HL-60 (cell line): ENCODE data around the gene MAN1C1.

ENCODE experiments used
- DNase-seq, 2 experiments: peaks; one replicate each; pipeline ENCODE4 v3.0.0-alpha.2; 2010 to 2020; ENCODE audit warnings: low read depth in 1 of 2, low spot score in 1 of 2
- H3K27ac ChIP-seq: fragments of 250-450 bp; sonication (Bioruptor Pico); replicated peaks from 2 replicates; pipeline ENCODE4 v1.5.1; 2020; ENCODE audit warnings: mild to moderate bottlenecking, moderate library complexity
- H3K27me3 ChIP-seq: fragments of 250-450 bp; sonication (Bioruptor Pico); 2 replicates; pipeline ENCODE4 v1.5.1; 2021; ENCODE audit warnings: mild to moderate bottlenecking, moderate library complexity; ENCODE audit not compliant: insufficient read depth, poor library complexity, severe bottlenecking
- H3K4me3 ChIP-seq: replicated peaks from 2 replicates; pipeline ENCODE4 v1.5.1; 2011; ENCODE audit warnings: mild to moderate bottlenecking, control low read depth, low read length; ENCODE audit not compliant: insufficient read depth
- GABPA ChIP-seq: IDR thresholded peaks from 2 replicates; pipeline ENCODE4 v1.6.1; 2012; ENCODE audit warnings: low read depth
- POLR2AphosphoS5 ChIP-seq: IDR thresholded peaks from 2 replicates; pipeline ENCODE4 v1.6.1; 2012; ENCODE audit warnings: low read depth
- SPI1 ChIP-seq: IDR thresholded peaks from 2 replicates; pipeline ENCODE4 v1.6.1; 2012; ENCODE audit warnings: low read depth, mild to moderate bottlenecking, borderline replicate concordance
- TF ChIP-seq, protein P1 (sequence below): IDR thresholded peaks from one replicate; pipeline ENCODE4 v1.5.1; 2011; ENCODE audit warnings: low read length, control low read depth, inconsistent platforms; ENCODE audit not compliant: insufficient read depth
- TF ChIP-seq, protein P2 (sequence below): IDR thresholded peaks from 2 replicates; pipeline ENCODE4 v1.6.1; 2012; ENCODE audit warnings: low read depth; ENCODE audit not compliant: insufficient replicate concordance

The MAN1C1 gene

DNA sequence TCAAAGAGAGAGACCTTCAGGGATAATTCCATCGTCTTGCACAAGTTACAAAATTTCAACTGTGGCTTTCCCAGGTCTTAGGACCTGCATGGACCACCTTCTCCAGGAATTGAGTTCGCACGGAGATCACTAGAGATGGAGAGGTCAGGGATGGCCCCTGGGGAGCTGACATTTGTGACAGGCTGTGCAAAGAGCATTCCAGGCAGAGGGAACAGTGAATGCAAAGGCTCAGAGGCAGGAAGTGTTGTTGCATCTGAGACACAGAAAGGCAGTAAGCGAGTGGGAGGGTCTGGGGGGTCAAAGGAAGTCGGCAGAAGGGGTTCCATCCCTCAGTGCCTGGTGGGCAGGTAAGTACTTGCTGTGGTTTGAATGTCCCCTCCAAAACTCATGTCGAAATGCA lies 173.9 kb downstream of the MAN1C1 start:
- Histone ChIP-seq H3K27ac (no peak overlapping the region), H3K4me3 (no peak overlapping the region), H3K27me3 (no peaks in the 10 kb centered on the region)
- TF ChIP-seq SPI1 (no peak), POLR2AphosphoS5 (no peak), GABPA (no peak)
- TF ChIP-seq, protein P1, sequence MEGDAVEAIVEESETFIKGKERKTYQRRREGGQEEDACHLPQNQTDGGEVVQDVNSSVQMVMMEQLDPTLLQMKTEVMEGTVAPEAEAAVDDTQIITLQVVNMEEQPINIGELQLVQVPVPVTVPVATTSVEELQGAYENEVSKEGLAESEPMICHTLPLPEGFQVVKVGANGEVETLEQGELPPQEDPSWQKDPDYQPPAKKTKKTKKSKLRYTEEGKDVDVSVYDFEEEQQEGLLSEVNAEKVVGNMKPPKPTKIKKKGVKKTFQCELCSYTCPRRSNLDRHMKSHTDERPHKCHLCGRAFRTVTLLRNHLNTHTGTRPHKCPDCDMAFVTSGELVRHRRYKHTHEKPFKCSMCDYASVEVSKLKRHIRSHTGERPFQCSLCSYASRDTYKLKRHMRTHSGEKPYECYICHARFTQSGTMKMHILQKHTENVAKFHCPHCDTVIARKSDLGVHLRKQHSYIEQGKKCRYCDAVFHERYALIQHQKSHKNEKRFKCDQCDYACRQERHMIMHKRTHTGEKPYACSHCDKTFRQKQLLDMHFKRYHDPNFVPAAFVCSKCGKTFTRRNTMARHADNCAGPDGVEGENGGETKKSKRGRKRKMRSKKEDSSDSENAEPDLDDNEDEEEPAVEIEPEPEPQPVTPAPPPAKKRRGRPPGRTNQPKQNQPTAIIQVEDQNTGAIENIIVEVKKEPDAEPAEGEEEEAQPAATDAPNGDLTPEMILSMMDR: no peak
- no peak for DNase-seq

DNA sequence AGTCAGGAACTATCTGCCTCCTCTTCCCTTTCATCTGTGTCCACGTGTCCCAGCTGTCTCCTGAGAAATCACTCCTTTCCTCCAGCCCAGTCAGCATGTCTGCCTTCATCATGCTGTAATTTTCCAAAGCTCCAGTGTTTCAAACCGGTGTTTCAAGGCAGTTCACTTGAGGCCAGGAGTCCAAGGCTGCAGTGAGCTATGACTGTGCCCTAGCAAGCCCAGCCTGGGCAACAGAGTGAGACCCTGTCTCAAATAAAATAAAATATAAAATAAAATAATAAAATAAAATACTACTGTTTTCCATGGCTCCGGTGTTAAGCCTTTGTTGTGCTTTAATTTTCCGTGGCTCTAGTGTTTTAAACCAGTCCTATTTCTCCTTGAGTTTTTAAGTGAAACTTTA lies 175.5 kb downstream of the MAN1C1 start:
- TF ChIP-seq, protein P1: no peak
- TF ChIP-seq, protein P2, sequence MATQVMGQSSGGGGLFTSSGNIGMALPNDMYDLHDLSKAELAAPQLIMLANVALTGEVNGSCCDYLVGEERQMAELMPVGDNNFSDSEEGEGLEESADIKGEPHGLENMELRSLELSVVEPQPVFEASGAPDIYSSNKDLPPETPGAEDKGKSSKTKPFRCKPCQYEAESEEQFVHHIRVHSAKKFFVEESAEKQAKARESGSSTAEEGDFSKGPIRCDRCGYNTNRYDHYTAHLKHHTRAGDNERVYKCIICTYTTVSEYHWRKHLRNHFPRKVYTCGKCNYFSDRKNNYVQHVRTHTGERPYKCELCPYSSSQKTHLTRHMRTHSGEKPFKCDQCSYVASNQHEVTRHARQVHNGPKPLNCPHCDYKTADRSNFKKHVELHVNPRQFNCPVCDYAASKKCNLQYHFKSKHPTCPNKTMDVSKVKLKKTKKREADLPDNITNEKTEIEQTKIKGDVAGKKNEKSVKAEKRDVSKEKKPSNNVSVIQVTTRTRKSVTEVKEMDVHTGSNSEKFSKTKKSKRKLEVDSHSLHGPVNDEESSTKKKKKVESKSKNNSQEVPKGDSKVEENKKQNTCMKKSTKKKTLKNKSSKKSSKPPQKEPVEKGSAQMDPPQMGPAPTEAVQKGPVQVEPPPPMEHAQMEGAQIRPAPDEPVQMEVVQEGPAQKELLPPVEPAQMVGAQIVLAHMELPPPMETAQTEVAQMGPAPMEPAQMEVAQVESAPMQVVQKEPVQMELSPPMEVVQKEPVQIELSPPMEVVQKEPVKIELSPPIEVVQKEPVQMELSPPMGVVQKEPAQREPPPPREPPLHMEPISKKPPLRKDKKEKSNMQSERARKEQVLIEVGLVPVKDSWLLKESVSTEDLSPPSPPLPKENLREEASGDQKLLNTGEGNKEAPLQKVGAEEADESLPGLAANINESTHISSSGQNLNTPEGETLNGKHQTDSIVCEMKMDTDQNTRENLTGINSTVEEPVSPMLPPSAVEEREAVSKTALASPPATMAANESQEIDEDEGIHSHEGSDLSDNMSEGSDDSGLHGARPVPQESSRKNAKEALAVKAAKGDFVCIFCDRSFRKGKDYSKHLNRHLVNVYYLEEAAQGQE: no peak
- no peak for TF ChIP-seq GABPA
- TF ChIP-seq SPI1: no peak
- no peak for TF ChIP-seq POLR2AphosphoS5
- no peaks in the 10 kb centered on the region for H3K27me3 ChIP-seq

DNA sequence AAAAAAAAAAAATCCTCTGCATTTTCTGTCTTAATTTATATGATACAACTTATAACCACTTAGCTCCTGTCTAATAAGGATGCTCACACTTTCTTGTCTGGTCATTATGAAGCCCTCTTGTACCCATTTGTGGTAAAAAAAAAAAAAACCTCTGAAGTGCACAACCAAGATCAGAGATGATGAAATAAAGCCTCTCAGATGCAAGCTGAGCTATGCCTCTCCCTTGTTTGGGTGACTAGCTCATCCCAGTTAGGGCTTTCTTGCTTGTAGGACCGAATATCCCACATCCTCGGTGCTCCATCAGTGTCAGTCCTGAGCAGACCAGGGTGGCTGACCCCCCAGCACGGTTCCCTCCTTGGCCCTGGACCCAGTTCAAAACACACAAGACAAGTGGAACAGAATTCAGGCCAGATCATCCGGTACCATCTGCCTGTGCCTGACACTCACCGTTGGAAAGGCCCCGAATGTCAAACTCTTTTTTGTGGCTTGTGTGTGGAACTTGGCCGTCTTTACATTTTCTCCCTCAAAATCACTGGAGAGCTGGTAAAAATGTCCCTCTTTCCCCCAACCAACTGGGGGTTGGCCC lies 177.1 kb downstream of the MAN1C1 start:
- no peak overlapping the region for H3K4me3 ChIP-seq
- H3K27me3 ChIP-seq: no peaks in the 10 kb centered on the region
- H3K27ac ChIP-seq: no peak overlapping the region
- no peak for DNase-seq
- no peak for TF ChIP-seq SPI1
- no peak for TF ChIP-seq GABPA
- TF ChIP-seq POLR2AphosphoS5: no peak
- TF ChIP-seq, protein P1: no peak
- TF ChIP-seq, protein P2: no peak

More for the DNA sequence above, 175.5 kb downstream of the MAN1C1 start:
- no peak overlapping the region for H3K27ac ChIP-seq
- no peak for DNase-seq
- no peak overlapping the region for H3K4me3 ChIP-seq

DNA sequence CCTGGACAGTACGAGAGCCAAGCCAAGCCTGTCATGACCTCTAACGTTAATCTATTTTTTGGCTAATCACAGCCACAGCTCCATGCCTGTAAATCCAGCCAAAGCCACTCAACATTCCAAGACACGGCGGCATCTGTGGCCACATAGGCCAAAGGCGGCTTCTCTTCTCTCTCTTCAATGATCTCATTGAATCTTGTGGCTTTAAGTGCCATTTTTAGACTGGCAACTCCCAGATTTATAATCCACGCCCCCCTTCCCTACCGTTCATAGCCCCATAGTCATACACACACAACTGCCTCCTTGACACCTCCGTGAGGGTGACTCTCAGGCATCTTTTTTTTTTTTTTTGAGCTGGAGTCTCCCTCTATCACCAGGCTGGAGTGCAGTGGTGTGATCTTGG lies 177.7 kb downstream of the MAN1C1 start:
- DNase-seq: no peak
- TF ChIP-seq POLR2AphosphoS5 (no peak), SPI1 (no peak), GABPA (no peak)
- TF ChIP-seq, protein P1: no peak
- TF ChIP-seq, protein P2: no peak
- Histone ChIP-seq H3K27me3 (no peaks in the 10 kb centered on the region), H3K27ac (no peak overlapping the region), H3K4me3 (no peak overlapping the region)
